ENCODE results near the gene AMBRA1. TPM values are rescaled to one million over a fixed set of nuclear protein-coding genes. Genes with fewer than 3 reads are reported as not detected.

Gene AMBRA1
- total and polyA plus RNA-seq, 2 of the 8 experiments (the other 6 are each of a cell fraction or from before 2014, with no cell fraction given): 14.2 to 37.4 TPM

GRCh38 chr11:46381048-46381818 lies 212.6 kb downstream of the AMBRA1 start, which contains the start of gene MDK (continued):
- TF ChIP-seq KDM4A (IDR thresholded peaks at IDR 0.05; ENCODE audit: low read depth, low read length, severe bottlenecking) (peak; percentile 51), HDAC6 (IDR thresholded peaks at IDR 0.05; ENCODE audit: low read depth, low read length) (no peak), MAX (IDR thresholded peaks at IDR 0.05) (no peak)

Measured in H1 (cell line).